ENCODE results near the gene SLC66A2.

Gene SLC66A2

DNA sequence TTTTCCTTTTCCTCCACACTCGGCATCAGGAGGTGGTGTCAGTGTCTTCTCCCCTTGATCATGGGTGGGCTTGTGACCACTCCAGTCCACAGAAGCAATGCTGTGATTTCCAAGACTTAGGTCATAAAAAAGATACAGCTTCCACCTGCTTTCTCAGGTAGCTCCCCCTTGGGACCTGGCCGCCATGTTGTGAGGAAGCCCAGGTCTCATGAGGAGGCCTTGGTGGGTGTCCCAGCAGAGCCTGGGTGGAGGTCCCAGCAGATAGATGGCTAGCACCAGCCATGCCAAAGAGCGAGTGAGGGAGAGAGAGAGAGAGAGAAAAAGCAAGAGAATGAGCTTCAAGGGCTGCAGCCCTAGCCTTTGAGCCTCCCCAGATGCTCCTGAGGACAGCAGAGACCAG is 16.0 kb downstream of the SLC66A2 start:
- DNase-seq, result no peak

DNA sequence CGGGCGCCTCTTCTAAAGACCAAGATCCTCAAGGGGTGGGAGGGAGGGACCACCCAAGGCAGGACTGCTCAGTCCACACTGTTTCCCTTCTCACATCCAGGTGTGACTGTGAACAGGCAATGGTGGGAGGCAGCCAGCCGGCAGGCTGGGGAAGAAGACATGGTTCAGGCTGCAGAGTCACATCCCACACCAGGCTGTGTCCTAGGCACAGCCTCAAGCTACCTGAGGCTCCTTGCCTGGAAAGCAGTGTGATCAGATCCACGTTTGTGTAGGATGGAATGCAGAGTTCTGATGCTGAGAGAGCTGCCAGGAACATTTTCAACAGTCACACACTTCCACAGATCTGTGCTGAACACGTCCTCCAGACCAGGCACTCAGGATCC is 16.4 kb downstream of the SLC66A2 start:
- no peak for DNase-seq

DNA sequence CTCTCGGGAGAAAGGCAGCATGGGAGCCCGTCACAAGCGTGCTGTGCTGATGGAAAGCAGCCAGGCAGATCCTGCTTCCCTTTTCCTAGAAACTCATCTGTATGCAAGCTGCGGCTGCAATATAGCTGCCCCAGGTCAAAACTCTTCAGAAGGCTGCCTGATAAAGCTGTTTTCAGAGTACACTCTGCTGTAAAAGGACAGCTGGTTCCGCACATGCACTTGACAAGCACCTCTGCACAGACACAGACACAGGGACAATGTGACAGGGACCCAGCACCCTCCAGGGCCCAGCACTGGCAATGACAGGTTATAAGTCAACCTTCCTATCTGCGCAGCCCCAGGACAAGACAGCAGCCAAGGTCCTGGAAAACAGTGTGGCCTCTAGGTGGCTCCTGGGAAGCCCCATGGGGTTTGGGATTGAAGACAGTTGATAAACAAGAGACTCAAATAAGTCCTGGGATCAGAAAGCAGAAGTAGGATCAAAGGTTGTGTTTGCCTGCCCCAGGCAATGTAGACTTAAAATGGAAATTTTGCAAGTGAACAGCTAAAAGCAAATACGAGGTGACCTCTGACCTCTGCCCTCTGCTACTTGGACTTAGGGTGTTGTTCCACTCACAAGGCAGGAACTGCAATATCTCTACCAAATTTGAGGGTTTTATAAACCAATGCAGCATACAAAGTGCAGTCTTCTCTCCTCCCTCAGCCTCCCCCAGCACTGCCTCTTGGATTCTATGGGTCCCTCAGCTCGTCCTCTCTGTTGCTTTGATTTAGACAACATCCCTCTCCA is 16.9 kb downstream of the SLC66A2 start:
- no peak for DNase-seq

DNA sequence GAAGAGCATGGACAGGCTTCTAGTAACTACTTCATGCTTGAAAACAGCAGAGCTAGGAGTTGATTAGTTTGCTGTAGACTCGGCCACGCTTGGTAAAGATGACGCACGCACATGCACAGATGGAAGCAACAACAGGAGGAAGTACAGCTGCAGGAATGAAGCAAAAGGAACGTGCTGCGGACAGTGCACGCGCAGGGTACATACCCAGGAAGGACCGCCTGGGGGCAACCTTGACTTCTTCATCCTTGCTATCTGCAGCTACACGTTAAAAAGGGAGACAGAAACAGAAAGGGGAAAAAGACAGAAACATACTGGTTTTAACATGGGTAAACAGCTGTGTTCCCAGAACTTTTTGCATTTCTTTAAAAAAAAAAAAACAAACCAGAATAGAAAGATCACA is 17.7 kb downstream of the SLC66A2 start:
- no peak for DNase-seq

DNA sequence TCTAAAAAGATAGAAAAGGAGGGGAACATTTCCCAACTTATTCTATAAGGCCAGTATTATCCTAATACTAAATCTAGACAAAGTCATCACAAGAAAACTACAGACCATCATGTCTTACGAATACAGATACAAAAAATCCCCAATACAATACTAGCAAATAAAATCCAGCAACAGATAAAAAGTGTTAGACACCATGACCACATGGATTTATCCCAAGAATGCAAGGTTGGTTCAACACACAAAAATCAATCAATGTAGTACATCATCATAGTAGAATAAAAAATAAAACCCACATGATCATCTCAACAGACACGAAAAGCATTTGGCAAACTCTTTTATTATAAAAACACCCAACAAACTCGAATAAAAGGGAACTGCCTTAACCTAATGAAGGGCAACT is 18.5 kb downstream of the SLC66A2 start:
- no peak for DNase-seq

DNA sequence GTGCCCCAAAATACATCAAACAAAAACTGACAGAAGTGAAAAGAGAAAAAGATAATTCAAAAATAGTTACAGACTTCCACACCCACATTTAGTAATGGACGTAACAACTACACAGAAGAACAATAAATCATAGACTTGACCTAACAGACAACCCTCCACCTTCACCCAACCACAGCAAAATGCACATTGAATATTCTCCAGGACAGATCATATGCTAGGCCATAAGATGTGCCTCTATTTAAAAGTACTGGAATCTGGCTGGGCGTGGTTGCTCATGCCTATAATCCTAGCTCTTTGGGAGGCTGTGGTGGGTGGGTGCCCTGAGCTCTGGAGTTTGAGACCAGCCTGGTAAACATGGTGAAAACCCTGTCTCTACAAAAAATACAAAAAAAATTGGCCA is 20.0 kb downstream of the SLC66A2 start:
- no peak for DNase-seq

DNA sequence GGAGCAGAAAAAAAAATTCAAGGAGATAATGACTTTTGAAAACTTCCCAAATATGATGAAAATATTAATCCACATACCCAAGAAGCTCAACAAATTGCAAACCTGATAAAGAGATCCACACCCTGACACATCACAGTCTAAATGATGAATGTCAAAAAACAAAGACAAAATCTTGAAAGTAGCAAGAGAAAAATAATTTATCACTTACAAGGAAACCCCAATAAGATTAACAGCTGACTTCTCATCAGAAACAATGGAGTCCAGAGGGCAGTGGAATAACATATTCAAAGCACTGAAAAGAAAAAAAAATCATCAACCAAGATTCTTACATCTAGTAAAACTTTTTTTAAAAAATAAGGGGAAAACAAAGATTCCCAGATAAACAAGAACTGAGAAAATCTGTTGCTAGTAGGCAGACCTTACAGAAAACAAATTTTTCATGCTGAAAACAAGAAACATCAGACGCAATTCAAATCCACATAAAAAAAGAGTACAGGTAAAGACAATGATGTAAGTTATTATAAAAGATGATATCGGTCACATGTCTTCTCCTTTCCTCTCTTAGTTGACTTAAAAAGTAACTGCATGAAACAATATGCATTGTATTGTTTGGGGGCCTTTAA is 21.3 kb downstream of the SLC66A2 start:
- DNase-seq, result no peak

DNA sequence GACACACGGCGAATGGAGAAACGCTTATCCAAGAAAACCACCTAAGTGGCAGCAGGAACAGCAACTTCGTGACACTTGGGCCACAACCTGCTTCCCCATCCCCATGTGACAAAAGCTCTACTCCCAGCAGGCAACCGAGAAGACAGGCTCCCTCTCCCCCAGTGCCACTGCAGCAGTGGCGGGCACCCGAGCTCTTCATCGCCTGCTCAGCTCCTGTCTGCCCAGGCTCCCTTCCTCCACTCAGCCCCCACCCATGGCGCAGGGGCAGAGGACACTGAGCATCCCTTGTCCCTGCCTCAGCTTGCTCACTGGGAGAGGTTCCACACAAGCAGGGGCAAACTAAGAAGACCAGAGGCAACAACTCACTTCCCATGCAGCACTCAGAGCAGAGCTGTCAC is 22.9 kb downstream of the SLC66A2 start:
- DNase-seq, result no peak

DNA sequence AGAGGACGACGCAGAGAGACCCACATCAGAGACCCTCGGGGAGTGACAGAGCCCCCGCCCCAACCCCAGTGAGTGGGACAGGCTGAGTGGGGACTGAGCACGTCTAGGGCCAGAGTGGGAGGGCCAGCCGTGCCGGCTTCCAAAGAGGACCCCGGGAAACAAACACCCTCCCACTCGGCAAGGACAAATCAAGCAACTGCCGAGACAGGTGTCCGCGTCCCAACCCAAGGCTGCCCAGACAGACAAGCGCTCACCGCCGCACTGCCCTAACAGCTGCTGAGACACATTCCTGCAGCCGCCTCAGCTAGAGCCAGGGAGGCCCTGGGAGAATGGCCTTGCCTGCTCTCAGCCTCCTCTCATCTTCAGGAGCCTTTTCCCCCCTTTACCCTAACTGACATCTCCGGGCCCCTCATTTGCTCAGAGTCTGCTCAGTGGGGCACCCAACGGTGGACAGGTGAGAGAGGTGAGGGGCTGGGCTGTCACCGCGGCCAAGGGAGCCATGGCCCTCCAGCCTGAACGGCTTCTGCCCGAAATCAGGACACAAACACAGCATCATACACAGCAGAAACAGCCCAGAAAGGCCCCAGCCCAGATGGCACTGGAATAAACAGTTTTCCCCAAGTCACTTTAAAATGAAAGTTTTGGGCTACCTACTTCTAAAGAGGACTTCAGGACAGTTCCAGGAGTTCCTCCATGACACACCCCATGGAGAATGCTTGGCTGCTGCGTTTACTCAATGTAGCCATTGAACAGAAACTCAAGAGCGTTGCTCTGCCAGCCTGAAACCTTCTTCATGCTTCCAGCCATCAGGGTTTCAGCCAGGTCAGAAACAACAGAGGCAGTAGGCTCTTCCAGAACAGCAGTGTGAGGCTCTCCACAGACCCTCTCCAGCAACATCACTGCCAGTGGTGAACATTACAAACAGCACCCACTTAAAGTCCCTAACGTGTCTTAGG is 23.6 kb downstream of the SLC66A2 start:
- no peak for DNase-seq

DNA sequence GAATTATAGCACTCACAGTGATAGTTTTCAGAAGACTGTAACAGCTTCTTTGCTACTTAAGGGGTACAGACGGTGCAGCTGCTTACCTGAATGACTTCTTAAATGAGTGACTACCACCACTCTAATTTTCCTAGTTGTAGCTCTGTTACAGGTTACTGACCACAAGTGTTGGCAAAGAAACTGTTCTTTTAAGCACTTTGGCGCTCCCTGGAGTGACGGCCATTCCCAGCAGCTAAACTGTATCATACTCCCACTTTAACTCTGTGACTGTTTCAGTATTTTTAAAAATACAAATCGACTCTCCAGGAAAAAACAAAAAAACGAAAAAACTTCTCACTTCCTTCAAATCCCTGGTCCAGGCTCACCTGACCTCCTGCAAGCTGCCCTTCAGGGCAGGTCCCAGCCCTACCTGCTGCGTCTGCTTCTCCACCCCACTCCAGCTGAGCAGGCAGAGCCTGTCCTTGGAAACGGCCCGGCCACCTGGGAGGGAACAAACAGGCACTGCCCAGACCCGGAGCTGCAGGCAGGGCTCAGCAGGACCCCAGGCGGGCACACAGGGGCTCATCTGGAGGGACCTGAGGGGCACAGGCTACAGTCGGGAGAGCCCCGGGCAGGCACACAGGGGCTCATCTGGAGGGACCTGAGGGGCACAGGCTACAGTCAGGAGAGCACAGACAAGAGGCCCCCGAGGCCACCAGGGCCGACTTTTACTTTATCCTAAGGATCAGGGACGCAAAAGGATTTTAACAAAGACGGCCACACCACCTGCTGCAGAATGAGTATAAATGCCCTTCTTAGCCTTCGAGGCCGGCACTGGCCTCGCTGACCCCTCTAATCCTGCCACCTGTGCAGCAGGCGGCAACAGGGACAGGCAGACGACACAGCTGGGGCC is 24.5 kb downstream of the SLC66A2 start:
- no peak for DNase-seq

DNA sequence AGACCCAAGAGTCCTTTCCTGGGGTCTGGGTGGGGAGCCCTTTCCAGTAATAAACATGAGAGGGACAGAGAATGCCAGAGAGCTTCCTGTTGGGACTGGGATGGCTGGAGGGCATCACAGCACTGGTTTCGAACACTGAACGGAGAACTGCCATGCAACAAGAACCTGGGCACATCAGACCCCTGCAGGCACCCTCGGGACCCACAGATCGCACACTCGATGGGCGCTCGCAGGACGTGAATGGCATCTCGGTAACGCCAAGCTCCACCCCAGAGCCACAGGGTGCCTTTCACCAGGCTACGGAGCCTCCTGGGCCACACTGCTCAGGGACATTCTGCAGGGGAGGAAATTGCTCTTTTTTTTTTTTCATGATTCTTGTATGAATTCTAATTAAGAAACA is 25.1 kb downstream of the SLC66A2 start:
- DNase-seq, result no peak

DNA sequence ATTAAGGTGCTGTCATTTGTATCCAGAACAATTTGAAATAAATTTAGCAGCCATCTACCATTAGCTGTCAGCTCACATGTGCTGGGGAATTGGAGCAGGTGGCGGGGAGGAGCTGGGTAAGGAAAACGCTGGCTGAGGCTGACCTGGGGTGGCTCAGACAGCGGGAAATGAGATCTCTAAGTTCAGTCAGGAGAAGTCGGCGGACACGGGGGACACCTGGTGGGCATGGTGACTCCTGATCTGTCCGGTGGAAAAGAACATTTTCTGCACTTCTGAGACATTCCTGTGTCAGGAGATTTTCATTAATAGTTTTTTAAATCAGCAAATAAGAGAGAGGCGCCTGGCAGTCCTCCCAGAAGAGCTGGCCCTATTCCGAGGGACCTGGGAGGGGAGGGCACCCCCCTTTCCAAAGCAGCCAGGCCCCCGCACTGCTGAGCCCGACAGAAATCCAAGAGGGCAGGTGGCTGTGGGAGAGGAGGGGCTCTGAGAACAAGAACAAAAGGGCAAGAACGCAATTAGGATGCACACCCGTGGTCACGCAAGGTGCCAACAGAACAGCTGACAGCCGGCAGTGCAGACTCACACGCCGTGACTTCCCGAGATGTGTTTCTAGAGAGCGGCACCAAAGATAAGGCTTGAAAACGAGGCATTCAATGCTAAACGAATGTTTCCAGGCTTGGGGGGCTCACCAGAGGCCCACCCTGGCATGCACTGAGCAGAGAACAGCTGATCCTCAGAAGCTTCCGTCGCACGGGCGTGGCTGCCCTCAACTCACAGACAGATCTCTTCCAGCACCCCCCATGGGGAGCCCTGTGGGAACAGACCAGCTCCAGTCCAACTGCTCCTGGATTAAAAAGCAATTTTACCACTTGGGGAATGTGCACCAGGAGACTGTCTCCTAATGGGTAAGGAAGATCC is 26.4 kb downstream of the SLC66A2 start:
- DNase-seq, result no peak

DNA sequence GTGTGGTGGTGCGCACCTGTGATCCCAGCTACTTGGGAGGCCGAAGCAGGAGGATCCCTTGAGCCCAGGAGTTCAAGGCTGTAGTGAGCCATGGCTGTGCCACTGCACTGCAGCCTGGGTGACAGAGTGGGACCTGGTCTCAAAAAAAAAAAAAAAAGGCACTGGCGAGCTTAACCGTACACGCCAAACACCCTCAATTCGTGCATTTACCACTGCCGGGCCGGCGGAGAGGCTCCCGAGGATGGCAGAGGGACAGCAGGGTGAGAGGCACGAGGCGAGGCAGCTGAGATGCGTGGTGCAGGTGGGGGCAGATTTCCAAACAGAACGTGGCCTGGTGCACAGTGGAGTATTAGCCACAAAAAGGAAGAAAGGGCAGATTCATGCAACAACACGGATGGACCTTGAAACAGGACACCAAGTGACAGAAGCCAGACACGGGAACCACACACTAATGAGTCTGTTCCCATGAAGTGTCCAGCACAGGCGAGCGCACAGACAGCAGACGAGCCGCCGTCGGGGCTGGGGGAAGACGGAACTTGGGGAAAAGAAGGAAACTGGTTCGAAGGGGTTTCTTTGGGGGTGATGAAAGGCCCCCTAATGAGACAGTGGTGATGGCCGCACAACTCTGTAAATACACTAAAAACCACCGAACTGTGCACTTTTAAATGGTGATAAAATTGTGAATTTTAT is 27.4 kb downstream of the SLC66A2 start:
- no peak for DNase-seq

DNA sequence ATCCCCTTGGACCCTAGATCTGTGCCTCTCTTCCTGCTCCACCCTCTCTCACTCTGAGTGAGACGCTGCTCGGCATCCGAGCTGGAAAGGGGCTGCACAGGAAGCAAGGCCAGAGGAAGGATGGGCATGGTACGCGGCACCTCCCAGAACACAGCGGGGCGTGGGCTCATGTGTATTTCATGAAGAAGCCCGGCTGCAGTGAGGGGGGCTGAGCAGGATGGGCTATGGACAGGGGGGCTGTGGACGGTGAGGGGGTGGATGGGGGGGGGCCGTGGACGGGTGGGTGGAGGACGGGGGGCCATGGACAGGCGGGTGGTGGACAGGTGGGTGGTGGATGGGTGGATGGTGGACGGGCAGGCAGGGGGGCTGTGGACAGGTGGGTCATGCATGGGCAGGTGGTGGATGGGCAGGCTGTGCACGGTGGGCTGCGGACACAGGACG is 28.5 kb downstream of the SLC66A2 start:
- no peak for DNase-seq

DNA sequence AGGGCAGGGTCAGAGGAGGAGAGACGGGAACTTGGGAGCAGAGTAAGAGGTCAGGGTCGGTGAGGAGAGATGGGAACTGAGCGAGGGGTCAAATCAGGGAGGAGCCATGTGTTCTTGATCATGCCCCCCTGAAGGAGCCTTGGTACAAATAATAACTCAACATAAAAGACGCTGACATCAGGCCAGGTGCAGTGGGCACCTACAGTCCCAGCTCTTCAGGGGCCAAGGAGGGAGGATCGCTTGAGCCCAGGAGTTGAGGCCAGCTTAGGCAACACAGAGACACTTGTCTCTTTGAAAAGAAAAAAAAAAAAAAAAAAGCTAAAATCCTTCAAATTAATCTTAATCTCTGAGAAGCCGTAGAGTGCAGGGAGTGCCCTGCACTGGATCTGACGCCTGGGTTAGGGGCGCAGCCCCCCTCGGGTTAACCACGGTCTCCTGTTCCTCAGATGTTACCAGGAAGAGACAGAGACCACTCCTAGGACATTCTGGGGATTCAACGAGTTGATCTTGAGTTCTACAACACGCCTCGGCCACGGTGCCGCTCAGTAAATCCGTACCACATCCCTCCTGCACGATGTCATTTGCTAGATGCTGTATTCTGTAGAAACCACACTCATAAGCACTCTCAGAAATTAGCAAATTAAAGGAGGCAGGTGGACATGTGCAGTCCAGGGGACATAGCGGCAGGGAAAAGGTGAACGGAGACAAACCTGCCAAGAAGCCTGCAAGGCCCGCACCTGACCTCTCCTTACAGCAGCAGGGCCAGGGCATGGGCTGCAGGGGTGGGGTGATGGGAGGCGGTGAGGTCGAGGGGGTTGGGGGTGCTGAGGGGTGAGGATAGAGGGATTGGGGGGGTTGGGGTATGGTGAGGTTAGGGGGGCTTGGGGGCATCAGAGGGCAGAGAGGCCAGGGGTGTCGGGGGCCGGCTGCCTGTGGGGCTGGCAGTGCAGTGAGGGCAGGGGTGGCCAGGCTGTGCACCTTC is 29.2 kb downstream of the SLC66A2 start:
- no peak for DNase-seq

DNA sequence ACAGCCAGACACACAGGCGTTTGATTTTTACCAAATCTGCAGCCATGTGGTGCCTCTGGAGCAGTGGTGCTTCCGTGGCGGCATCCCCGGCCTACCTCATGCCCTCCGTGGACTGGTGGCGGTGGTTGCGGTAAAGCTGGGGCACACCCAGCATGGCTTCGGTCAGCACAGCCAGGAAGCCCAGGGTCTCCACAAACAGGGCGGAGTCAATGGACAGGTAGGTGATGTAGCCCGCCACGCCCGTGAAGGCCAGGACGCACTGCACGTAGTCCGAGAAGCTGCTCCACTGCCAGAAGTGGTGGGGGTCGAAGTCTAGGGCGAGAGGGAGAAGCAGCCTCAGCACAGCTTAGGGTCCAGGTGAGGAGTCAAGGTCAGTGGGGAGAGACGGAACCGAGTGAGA is 32.4 kb downstream of the SLC66A2 start:
- DNase-seq, result no peak

DNA sequence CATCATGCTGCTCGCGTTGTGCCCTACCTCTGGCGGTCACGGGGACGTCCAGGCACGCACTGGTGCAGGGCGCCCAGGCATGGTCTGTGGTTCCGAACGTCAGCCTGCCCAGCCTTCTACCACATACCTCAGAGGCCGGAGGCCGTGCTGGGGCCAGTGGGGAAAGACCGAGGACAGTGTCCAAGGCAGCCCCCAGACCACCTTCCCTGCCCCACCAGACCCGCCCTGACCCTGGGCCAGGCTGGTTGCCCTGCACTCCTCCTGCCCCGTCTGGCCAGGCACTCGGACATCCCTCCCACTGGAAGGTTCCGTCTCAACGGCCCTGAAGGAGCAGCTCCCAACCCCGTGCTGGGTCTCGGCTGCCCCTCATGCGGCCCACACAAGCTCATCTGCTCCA is 32.8 kb downstream of the SLC66A2 start:
- DNase-seq, result no peak

DNA sequence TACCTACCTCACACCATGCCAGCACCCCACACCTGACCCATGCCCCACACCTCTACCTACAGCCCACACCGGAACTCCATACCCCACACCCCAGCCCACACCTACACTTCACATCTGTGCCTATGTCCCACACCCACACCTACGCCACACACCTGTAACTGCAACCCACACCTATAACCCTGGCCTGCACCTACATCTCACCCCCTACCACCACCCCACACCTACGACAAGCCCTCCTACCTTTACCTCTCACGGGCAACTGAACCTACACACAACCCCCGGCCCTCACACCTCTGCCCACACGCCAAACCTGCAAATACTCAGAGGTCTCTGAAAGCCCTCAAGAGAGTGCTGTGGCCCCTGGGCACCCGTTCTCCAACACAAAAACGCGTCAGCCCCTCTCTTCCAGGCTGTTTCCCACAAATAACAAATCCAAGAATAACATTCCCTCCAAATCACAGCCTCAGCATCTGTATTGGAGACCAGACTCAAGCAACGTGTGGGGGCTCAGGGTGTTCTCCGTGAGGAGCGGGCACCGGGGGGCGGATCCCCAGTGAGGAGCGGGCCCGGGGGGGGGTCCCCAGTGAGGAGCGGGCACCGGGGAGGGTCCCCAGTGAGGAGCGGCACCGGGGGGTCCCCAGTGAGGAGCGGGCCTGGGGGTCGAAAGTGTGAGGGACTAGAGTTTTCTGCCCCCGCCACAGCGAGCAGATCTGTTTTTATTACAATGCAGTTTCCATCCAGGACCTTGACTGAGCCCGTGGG is 33.4 kb downstream of the SLC66A2 start:
- no peak for DNase-seq
